NCI-H2107 treated with DMSO at 0.1 percent for 48 hours (cell line): Measurements from ENCODE around the gene BDH1.
A peak's percentile ranks its signal among the peaks of the same experiment; 100 is the strongest.

Experiments
- DNase-seq: peaks from one replicate; lab custom pipeline; 2025; ENCODE audit not compliant: unreplicated experiment; lab: John Stamatoyannopoulos, UW

BDH1 gene

DNA sequence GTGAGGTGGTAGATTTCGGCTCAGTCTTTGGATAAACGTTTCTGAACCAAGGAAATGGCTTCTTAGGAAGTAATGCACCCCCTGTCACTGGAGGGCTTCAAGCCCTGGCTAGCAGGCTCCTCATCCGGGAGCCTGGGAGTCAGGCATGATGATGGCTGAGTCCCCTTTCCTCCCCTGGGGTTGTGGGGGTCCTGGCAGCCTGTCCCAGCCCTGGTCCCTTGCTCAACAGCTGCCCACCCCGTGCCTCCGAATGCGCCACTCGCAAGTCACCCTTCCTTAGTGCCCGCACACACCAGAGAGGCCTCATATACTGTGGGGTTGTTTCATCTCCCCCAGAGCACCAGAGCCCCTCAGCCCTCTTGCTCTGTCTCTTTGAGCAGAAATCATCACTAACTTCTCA lies 48.2 kb downstream of the BDH1 start:
- DNase-seq = no peak

DNA sequence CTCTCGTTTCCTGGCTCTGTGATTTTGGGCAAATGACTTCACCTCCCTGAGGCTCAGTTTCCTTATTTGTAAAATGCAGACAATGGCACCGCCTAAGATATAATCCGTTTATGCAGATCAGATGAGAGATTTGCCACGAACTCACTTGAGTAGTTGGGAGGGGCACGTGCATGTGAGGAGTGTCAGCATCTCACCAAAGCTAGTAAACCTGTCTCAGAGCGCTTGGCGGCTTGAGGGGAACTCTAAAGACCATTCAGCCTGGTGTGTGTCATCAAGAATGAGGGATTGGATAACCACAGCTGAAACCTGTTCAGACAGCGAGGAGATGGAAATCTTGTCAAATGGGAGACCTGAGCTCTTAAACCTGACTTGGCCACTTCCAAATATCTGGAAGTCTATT lies 48.7 kb downstream of the BDH1 start:
- DNase-seq = no peak

DNA sequence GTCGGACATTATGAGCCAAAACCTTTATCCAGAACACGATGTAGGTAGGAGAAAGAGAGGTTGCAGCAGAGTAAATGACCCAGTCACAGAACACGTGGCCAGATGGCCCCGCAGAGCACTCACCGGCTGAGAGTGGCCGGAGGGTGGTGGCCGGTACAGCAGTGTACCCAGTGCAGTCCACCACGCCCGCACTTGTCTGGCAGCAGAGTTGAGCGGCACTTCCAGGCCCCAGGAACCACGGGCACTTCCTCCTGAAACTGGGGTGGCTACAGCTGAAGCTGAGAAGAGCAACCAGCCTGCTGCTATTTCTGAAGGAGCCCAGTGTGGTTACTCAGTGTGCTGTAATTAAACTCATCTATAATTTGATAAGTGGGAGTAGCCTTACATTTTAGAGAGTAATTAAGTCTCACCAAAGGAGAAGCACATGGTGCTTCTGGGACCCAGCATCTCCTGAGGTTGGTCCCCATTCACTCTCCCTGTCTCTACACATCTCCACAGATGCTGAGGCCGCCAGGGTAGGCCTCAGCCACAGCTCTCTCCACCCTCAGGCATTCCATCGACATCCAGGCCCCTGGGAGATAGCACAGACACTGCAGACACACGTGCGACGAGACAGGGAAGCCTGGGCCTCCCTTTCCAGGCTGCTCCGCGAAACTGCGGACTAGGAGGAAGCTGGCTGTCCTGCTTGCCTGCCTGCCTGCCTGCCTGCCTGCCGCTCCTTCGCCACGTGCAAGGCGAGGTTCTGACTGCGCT lies 49.8 kb downstream of the BDH1 start:
- DNase-seq = no peak

DNA sequence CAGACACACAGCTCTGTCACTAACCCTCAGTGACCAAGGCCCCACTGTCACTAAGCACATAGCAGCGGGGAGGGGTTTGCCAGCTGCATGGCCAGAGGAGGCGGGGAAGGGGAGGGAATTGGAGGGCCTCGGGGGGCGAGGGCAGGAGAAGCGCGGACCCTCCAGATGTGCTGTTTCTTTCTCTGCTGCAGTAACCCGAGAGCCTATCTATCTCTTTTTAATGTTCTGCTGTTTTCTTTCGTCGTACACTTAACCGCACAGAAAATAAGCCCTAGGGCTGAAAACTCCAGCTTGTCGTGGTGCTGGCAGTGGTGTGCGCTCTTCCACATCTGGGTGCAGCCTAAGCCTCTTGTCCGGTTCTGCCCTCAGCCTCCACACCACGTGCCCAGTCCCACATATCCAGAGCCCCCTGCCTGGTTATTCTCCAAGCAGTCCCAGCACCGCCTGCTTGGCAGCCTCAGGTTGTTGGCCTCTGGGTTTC lies 51.1 kb downstream of the BDH1 start:
- DNase-seq = no peak

DNA sequence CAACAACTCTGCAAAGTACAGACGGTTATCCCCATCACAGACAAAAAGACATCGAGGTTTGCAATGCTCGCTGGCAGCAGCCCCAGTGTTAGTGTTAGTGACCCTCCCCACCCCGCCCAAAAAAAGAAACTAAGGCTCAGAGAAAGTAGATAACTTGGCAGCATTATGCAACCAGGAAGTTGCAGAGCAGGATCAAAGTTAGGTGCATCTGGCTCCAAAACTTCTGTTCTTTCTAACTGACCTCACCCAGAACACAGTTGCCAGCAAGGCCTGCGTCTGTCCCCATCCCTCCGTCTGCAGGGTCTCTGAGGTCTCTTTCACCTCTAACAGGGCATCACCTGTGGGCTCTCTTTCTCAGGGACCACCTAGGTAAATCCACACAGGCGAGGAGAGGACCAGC lies 51.5 kb downstream of the BDH1 start:
- DNase-seq = no peak

DNA sequence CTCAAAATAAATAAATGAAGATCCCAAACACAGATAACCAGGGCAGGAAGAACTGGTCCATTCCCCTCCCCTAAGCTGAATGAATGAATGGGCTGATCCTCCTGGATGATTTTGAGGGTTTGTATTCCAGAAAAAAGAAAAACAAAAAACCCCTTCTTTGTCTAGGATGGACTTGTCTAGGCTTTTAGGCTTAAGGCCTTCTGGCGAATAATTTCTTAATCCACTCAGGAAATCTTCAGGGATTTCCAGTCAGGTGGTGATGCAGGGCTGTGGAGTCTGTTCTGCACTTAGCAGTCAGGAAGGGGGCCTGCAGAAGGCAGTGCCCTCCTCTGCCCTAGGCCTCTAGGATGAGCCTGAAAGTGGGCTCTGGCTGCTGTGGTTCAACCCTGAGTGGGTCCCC lies 52.1 kb downstream of the BDH1 start:
- DNase-seq = no peak

DNA sequence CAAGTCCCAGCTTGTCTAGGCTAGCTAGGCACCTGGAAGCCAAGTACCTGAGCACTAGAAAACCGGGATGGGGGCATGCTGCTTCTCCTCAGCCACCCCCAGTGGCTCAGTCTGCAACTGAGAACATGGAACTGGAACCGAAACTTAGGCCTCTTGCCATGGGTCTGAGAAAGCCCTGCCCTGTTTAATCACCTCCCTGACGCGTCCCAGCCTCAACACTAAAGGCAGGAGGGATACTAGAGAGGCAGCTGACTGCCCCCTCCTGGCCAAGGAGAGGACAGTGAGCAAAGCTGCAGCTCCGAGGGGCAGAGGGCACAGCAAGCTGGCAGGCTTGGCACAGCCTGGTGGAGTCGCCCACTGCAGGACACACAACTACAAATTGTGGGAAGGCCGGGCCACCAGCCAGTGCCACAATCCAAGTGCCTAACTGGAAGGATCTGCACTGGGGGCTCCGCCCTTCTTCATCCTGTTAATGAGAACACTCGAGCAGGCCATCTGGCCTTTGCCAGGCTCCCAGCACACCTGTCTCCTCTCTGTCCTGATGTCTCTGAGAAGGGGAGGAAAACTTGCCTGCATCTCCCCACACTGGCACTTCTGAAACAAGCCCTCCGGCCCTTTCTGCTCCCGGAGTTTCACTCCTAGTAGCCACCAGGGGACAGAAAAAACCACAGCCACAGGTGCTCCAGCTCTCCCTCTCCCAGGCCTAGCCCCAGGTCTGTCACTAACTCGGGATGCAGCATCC lies 53.7 kb downstream of the BDH1 start:
- peak; percentile 88 for DNase-seq

DNA sequence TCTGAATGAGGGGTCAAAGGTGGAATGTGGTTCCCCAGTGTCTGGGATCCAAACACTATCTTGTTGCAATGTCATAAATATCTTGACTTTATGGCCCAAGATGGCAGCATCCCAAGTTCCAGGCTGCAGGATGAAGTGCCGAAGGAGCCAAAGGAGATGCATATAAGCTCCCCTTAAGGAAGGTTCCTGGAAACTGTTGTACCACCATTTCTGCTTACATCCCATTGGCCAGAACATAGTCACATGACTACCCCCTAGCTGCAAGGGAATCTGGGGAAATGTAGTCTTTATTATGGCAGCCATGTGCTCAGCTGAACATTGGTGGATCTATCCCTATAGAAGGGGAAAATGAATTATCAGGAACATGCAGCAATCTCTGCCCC lies 54.3 kb downstream of the BDH1 start:
- no peak for DNase-seq

DNA sequence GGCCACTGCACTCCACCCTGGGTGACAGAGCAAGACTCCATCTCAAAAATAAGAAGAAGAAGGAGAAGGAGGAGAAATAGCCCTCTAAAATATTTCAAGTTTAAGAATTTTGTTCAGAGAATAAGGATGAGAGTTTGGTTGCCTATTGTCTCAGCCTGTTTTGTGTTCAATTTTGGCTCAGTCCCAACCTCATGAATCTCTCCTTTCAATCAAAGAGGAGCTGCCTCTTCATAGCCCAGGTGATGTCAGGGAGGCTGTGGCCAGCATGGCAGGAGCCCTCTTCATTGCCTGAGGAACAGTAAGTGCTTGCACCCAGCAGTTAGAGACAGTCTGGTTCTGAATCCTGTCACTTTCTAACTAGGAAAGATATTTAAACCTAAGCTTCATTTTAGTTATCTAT lies 55.0 kb downstream of the BDH1 start:
- DNase-seq = no peak

DNA sequence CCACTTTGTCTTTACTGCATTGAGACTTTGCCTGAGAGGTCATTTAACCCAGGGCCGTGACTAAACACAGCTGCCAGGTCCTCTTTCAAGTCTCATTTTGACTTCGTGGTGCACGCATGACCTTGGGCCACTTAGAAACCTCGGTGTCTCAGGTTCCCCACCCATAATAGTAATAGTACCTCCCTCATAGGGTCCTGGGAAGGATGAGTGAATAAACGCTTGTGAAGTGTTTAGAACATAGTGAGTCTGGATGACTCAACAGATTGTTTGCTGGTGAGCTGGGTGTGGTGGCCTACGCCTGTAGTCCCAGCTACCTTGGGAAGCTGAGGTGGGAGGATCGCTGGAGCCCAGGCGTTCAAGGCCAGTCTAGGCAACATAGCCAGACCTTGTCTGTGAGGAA lies 56.3 kb downstream of the BDH1 start:
- no peak for DNase-seq

DNA sequence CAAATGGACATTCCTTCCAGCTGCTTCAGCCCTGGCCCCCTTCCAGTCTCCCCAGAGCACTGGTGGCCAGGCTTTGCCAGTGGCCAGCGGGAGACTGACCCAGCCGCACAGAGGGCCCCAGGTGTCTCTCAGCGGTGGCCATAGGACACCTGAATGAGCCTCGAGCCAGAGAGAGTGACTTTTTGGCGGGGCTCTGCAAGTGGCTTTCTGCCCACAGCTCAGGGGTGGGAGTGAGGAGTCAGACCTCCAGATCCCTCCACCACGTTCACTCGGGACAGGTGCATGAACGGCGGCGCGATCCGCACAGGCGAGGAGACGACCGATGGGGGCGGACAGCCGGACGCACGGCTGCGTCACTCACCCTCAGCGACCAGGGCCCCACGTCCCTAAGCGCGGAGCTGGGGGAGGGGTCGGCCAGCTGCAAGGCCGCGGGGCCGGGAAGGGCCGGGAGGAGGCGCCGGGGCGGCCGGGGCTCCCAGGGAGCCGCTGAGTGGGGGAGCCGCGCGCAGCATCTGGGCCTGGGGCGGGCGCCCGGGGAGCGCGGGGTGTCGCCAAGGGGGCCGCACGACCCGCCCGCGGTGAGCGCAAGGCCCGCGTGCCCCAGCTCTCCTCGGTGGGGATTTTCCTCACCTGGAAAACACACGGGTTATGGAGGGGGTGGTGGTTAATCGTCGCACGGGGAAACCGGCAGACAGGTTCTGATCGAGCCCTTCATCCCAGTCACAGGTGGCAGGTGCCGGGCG lies 57.1 kb downstream of the BDH1 start:
- DNase-seq = no peak

DNA sequence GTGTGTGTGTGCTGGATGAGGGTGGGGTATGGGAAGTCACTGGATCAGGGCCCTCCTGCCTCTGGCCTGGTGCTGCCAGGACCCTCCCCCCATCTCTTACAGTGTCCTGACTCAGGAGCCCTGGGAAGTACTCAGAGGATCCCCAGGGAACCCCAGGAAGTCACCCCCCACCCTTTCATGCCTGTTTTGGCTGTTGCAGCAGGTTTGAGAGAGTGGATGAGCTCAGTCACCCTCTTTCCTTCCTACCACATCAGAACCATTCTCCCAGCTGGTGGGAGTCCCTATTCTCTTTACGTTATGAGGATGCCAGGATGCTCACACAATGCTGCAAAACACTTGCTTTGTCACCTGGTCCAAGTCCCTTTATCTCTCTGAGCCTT lies 59.0 kb downstream of the BDH1 start:
- DNase-seq = no peak

DNA sequence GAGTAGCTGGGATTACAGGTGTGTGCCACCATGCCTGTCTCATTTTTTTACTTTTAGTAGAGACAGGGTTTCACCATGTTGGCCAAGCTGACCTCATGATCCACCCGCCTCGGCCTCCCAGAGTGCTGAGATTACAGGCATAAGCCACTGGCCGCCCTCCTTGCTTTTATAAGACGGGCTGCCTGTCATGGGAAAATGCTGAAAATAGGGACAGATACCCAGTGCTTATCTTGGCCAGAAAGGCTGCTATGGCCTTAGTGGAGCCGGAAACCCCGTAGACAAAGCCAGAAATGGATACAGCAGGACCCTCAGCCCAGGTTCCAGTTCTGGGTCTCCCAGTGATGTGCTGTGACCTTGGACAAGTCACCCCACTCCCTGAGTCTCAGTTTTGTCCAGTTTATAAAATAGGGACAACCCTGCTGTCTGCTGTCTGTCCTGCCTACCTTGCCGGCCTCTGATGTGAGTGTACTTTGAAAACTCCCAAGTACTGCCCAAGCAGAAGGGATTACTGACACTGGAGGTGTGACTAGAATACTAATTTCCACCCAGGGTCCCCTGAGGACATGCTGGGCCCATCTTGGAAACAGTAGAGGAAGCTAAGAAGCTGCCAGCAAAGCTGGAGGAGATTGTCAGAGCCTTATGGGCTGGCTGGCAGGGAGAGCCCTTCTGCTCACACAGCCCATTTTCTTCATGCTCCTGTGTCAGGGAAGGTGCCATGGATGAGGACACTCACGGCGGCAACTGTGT lies 59.6 kb downstream of the BDH1 start:
- DNase-seq = no peak

DNA sequence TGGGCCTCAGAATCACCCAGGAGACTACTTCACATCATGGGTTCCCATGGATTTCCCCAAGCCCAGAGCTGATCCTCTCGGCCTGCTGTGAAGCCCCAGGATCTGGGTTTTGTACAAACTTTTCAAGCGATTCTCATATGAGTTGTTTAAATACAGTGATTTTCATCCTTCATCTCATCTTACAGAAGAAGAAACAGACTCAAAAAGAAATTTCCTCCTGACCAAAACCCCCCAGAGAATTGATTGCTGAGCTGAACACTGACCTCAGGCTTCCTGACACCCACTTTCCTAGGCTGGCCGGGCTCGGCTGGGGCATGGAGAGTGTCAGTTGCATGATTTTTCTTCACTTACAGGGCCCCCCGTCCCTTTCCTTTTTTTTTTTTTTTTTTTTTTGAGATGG lies 60.3 kb downstream of the BDH1 start:
- DNase-seq = no peak

DNA sequence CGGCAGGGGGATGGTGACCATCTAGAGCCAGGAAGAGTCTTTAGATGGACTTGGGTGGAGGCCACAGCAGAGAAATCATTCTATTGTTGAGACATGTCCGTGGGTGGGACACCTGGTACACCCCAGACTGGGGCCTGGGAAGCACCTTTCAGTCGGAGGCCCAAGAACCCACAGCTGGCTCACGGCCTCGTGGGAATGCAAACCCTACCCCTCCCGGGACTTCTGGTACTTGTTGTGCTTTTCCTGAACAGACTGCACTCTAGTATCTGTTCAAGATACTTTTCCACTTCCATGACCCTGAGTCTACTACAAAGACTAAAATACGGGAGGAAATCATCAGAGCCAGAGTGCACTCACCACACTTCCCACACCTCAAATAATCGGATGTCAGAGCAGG lies 60.7 kb downstream of the BDH1 start:
- DNase-seq = no peak

DNA sequence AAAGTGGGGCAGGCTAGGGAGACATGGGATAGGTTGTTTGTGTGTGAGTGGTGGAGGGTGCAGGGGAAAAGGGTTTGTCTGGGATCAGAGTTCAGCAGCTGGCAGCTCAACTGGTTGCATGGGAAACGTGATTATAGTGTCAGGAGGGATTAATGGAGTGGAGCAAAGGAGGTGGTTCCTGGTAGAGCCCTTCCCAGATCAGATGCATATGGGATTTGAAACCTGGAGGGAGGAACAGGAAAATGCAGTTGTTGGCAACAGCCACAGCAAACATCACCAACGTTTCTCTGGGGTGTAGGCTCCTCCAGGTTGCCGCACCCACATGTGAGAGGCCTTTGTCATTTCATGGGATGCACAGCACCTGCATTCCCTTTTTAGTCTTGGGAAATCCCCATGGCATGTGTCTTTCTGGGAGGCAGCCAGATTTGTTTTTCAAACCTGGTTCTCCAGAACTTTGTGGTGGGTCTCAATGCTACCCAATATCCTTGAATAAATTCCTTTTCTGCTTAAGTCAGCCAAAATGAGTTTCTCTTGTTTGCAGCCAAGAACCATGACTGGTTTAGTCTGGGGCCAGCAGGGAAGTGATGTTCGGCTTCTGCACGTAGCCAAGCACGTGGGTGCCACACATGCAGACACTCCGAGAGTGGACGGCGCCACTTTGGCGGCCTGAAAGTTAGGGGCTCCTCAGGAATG lies 61.3 kb downstream of the BDH1 start:
- DNase-seq = peak; percentile 25

DNA sequence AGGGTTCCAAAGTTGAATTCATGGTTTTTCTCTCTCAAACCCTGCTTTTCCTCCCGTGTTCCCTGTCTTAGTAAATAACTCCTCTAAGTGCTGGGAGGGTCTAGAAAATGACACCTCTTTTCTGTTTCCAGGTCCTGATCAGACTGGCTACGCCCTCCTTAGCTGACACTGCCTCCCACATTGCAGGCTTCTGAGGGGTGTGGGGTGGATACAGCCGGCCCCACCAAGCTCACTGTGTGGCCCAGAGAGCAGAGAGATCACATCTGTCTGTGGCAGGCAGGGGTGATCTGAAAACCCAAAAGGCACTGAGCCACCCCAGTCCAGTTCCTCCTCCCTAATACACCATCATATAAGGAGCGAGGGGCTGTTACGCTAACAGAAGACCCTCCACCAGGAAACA lies 62.7 kb downstream of the BDH1 start:
- no peak for DNase-seq

DNA sequence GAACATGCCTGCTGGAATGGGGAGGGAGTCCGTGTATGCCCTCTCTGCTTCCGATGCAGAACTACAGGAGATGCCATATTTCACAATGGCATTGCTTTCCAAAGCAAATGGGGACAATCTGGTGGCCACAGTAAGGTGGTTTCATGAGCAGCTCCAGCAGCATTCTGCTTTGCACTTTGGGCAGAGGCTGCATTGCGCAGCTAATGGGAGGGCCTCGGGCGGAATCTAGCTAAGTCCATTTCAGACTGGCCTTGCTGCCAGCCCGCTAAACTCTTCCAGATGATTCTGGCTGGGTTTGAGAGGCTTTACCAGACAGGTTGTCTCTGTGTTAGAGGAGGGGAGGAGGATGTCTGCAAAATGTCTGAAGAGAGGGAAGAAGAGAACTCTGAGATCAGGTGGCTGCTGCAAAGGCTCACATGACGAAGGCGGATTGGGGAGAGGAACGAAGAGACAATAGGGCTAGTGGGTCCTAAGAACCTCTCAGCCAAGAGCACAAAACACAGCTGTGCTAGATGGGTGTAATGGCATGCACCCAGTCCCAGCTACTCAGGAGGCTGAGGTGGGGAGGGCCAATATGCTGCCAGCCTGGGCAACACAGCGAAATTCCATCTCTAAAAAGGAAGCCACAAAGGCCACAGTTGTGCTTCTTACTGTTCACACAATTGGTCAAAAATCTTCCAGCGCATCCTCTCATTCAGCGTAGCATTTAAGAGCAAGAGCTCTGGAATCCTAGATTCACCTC lies 63.7 kb downstream of the BDH1 start:
- DNase-seq = no peak

DNA sequence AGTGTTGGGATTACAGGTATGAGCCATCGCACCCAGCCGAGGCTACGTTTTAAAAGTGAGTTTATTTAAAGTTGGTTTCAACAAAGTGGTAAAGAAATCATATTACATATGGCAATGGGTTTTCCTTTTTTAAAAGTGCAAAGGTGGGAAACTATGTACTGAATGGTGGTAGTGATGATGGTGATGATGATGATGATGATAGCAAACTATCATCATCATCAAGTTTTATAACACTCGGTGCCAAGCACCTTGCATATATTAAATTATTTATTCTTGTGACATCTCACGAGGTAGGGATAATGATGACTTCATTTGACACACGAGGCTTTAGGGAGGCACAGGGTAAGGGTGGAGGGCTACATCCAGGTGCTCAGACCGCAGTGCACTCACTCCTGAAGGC lies 64.3 kb downstream of the BDH1 start:
- no peak for DNase-seq
